ENCODE data around the gene RNASEH2B. TPM values are rescaled to one million over a fixed set of nuclear protein-coding genes. Genes with fewer than 3 reads are reported as not detected.

The RNASEH2B gene
- total RNA-seq, 2 experiments from 2014 or later = 225 to 322 TPM

DNA sequence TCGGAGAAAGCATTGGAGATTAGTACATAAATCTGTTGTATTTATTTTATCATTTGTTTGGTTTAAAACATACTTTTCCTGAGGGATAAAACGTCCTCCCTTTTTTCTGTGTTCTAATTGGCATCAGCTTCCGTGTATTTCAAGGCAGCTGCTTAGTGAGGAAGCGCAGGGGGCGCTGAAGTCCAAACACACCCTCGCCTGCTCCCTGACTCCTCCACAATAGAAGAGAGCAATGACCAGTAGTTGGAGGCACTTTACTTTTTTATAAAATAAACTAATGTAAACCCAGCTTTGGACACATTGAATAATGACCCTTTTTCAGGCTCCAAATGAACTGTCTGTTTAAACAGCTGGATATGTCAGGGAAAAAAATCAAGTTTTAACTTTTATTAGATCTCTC is 79.9 kb downstream of the RNASEH2B start:
- no TSS peak for BruUV-seq (replicated peaks)
- Histone ChIP-seq H3K4me3 (ENCODE audit: low read depth, low read length, poor library complexity, severe bottlenecking) (no peak overlapping the region), H3K4me2 (ENCODE audit: low read length) (no peak overlapping the region), H2AFZ (ENCODE audit: low read length) (no peak overlapping the region), H3K9me3 (ENCODE audit: low read length) (no peaks in the 10 kb centered on the region), H3K9me2 (ENCODE audit: insufficient read depth, low read length) (no peaks in the 10 kb centered on the region), H3K4me1 (ENCODE audit: insufficient read depth, low read length, poor library complexity, severe bottlenecking) (no peaks in the 10 kb centered on the region), H3K79me2 (ENCODE audit: insufficient read depth, low read depth, low read length) (no peaks in the 10 kb centered on the region), H4K20me1 (ENCODE audit: insufficient read depth, low read length) (no peaks in the 10 kb centered on the region), H3K36me3 (ENCODE audit: insufficient read depth, low read length) (no peaks in the 10 kb centered on the region), H3K27ac (ENCODE audit: low read depth, low read length, poor library complexity, severe bottlenecking) (no peak overlapping the region)
- no peak for TF ChIP-seq EZH2phosphoT487 (IDR thresholded peaks at IDR 0.05; ENCODE audit: borderline replicate concordance, low read depth, low read length)
- TF ChIP-seq, protein P1, sequence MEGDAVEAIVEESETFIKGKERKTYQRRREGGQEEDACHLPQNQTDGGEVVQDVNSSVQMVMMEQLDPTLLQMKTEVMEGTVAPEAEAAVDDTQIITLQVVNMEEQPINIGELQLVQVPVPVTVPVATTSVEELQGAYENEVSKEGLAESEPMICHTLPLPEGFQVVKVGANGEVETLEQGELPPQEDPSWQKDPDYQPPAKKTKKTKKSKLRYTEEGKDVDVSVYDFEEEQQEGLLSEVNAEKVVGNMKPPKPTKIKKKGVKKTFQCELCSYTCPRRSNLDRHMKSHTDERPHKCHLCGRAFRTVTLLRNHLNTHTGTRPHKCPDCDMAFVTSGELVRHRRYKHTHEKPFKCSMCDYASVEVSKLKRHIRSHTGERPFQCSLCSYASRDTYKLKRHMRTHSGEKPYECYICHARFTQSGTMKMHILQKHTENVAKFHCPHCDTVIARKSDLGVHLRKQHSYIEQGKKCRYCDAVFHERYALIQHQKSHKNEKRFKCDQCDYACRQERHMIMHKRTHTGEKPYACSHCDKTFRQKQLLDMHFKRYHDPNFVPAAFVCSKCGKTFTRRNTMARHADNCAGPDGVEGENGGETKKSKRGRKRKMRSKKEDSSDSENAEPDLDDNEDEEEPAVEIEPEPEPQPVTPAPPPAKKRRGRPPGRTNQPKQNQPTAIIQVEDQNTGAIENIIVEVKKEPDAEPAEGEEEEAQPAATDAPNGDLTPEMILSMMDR (conservative IDR thresholded peaks at IDR 0.05; ENCODE audit: low read length) = no peak; the same call in 1 of the 2 replicates
- DNase-seq (ENCODE audit: low spot score) = no peak
- ChIA-PET CTCF (ENCODE audit: unreplicated experiment) (no interaction called here), POLR2A (interaction anchor here (0.6 kb wide), 1 partner anchor 112 kb away, joined by 3 read pairs; no protein-coding TSS in a partner anchor)
- intact Hi-C loops (cut with micrococcal nuclease; ENCODE audit: unreplicated experiment) = no loop called here

DNA sequence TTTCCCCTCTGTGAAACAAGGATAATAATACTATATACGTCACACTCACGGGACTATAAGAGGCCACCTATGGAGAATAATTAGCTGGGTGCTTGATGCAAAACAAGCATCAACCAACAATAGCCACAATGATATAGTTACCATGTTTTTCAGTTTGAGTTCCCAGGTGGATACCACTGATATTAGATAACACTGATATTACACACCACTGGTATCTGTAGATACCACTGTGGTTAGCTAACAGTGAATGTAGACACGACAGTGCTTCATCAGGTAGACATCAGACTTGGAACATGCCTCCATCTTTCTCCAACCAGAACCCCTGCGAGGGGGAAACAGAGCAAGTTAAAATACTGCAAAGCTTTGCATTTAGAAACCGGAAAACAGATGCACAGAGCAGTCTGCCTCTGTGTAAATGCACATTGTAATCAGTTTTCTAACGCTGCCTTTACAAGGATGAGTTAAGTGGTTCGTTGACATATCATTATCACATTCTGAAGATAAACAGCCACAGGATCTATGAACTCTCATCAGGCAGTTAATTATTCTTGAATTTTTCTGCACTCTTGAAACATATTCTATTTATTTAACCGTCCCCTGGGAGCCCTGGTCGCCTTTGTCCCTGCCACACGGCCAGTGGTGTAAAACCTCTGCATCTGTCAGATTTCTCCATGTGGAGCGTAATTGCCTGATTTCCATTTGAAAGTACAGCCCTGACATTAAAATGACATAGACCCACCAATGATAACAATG is 80.7 kb downstream of the RNASEH2B start:
- H3K4me3 ChIP-seq (ENCODE audit: low read depth, low read length, poor library complexity, severe bottlenecking) = no peak overlapping the region
- POLR2A ChIA-PET = interaction anchor here (0.6 kb wide), 1 partner anchor 113 kb away, joined by 3 read pairs; no protein-coding TSS in a partner anchor
- no peak for DNase-seq (ENCODE audit: low spot score)
- no peak overlapping the region for H3K4me2 ChIP-seq (ENCODE audit: low read length)
- H3K79me2 ChIP-seq (ENCODE audit: insufficient read depth, low read depth, low read length) = no peaks in the 10 kb centered on the region
- H3K36me3 ChIP-seq (ENCODE audit: insufficient read depth, low read length) = no peaks in the 10 kb centered on the region
- H4K20me1 ChIP-seq (ENCODE audit: insufficient read depth, low read length) = no peaks in the 10 kb centered on the region
- no TSS peak for BruUV-seq (replicated peaks)
- no peak overlapping the region for H3K27ac ChIP-seq (ENCODE audit: low read depth, low read length, poor library complexity, severe bottlenecking)
- CTCF ChIA-PET (ENCODE audit: unreplicated experiment) = no interaction called here
- H3K9me2 ChIP-seq (ENCODE audit: insufficient read depth, low read length) = no peaks in the 10 kb centered on the region
- H3K9me3 ChIP-seq (ENCODE audit: low read length) = no peaks in the 10 kb centered on the region
- no peaks in the 10 kb centered on the region for H3K4me1 ChIP-seq (ENCODE audit: insufficient read depth, low read length, poor library complexity, severe bottlenecking)
- H2AFZ ChIP-seq (ENCODE audit: low read length) = no peak overlapping the region
- TF ChIP-seq, protein P1 (conservative IDR thresholded peaks at IDR 0.05; ENCODE audit: low read length) = no peak
- TF ChIP-seq EZH2phosphoT487 (IDR thresholded peaks at IDR 0.05; ENCODE audit: borderline replicate concordance, low read depth, low read length) = no peak
- intact Hi-C loops (cut with micrococcal nuclease; ENCODE audit: unreplicated experiment) = no loop called here

DNA sequence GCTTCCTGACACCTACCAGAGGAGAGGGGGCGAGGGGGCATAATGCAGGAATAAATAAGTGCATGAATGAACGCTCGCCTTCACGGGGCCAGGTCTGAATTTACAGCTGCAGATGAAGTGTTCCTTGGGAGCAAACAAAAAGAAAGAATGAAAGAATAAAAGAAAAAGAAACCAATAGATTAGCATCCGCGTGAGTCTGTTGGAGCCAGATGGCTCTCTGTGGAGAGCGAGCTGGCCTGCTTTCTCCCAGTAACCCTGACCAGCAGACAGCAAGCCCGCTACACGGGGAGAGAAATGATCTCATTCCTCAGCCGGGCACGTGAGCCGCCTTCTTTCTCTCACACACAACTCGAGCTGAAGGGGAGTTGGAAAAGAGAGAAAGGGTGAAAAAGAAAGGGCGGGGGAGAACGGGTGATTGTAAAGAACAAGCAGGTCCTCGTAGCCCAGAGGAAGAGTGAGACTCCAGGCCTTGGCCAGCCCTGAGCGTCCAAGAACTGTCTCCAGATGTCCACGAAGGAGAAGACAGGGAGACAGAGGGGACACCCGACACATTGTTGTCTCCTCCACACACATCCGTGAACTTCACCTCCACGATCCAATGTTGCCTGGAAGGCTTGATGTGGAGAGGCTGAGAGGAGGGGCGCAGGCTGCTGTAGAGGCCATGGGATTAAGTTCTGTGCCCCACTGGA is 81.4 kb downstream of the RNASEH2B start:
- Histone ChIP-seq H2AFZ (ENCODE audit: low read length) (no peak overlapping the region), H3K27ac (ENCODE audit: low read depth, low read length, poor library complexity, severe bottlenecking) (no peak overlapping the region), H3K4me2 (ENCODE audit: low read length) (no peak overlapping the region), H3K36me3 (ENCODE audit: insufficient read depth, low read length) (no peaks in the 10 kb centered on the region), H3K79me2 (ENCODE audit: insufficient read depth, low read depth, low read length) (no peaks in the 10 kb centered on the region), H3K4me3 (ENCODE audit: low read depth, low read length, poor library complexity, severe bottlenecking) (no peak overlapping the region), H3K9me3 (ENCODE audit: low read length) (no peaks in the 10 kb centered on the region), H3K9me2 (ENCODE audit: insufficient read depth, low read length) (no peaks in the 10 kb centered on the region), H3K4me1 (ENCODE audit: insufficient read depth, low read length, poor library complexity, severe bottlenecking) (no peaks in the 10 kb centered on the region), H4K20me1 (ENCODE audit: insufficient read depth, low read length) (no peaks in the 10 kb centered on the region)
- intact Hi-C loops (cut with micrococcal nuclease; ENCODE audit: unreplicated experiment) = no loop called here
- ChIA-PET POLR2A (no interaction called here), CTCF (ENCODE audit: unreplicated experiment) (no interaction called here)
- no TSS peak for BruUV-seq (replicated peaks)
- TF ChIP-seq, protein P1 (conservative IDR thresholded peaks at IDR 0.05; ENCODE audit: low read length) = no peak
- TF ChIP-seq EZH2phosphoT487 (IDR thresholded peaks at IDR 0.05; ENCODE audit: borderline replicate concordance, low read depth, low read length) = no peak
- no peak for DNase-seq (ENCODE audit: low spot score)
